SU-DHL-6 (cell line): ENCODE results near the gene PIEZO1.

Experiments
- EZH2phosphoT487 ChIP-seq: fragments of 200-600 bp; sonication (generic), shearing (Covaris generic); conservative IDR thresholded peaks from 2 replicates; pipeline ENCODE4 v1.6.1; 2018; ENCODE audit warnings: mild to moderate bottlenecking, antibody characterized with exemption, low read length, moderate library complexity, mixed read lengths
- TF ChIP-seq, protein P1 (sequence below): fragments of 200-600 bp; sonication (generic); IDR thresholded peaks from one replicate; pipeline ENCODE4 v1.5.1; 2017; ENCODE audit warnings: antibody characterized with exemption, mild to moderate bottlenecking, low read length, moderate library complexity; ENCODE audit not compliant: insufficient read depth, poor library complexity, severe bottlenecking

DNA sequence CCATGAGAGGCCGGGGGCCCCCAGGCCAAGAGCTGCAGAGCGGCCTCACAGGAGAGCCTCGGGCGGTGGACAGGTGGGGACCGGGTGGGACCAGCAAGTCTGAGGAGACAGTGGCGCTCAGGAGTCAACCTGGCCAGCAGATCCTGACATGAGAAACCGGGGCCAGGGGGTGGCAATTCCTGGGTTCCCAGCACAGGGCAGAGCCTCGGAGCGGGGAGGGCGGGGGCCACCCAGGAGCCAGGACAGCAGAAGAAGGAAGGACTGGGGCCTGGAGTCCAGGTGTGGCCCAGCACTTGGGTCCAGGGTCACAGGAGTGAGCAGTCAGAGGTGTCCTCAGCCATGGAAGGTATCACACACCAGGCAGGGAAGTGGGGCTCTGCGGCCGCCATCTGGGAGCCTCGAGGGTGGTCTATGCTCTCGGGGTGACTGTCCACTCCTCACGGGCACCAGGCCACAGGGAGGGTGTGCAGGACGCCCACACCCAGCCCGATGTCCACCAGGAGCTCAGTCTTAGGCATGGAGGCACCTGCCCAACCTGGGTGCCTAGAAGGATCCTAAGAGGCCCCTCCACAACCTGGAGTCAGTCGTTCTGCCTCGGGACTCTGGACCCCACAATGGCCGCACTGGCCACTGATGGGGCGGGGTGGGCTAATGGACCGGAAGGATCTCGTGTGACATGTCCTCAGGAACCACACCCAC, 29.1 kb downstream of the PIEZO1 start:
- TF ChIP-seq, protein P1, sequence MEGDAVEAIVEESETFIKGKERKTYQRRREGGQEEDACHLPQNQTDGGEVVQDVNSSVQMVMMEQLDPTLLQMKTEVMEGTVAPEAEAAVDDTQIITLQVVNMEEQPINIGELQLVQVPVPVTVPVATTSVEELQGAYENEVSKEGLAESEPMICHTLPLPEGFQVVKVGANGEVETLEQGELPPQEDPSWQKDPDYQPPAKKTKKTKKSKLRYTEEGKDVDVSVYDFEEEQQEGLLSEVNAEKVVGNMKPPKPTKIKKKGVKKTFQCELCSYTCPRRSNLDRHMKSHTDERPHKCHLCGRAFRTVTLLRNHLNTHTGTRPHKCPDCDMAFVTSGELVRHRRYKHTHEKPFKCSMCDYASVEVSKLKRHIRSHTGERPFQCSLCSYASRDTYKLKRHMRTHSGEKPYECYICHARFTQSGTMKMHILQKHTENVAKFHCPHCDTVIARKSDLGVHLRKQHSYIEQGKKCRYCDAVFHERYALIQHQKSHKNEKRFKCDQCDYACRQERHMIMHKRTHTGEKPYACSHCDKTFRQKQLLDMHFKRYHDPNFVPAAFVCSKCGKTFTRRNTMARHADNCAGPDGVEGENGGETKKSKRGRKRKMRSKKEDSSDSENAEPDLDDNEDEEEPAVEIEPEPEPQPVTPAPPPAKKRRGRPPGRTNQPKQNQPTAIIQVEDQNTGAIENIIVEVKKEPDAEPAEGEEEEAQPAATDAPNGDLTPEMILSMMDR: no peak
- no peak for TF ChIP-seq EZH2phosphoT487
